Colonic mucosa (tissue), 4 donors: ENCODE results near the gene NIT1. TPM values are rescaled to one million over a fixed set of nuclear protein-coding genes. Genes with fewer than 3 reads are reported as not detected.
"Not testable (repeated sequence)": the region's sequence is repeated elsewhere in the genome, so short reads cannot be mapped to it uniquely, and the experiment has no call there.

Experiments used
- DNase-seq: peaks from one replicate; pipeline ENCODE4 v3.0.0-alpha.2; 2020
- H3K27ac ChIP-seq: fragments of 200-600 bp; one replicate; pipeline ENCODE4 v1.8.0; 2021
- H3K27me3 ChIP-seq: fragments of 200-600 bp; one replicate; pipeline ENCODE4 v1.8.0; 2021
- H3K36me3 ChIP-seq: fragments of 200-600 bp; one replicate; pipeline ENCODE4 v1.8.0; 2021
- H3K4me1 ChIP-seq: fragments of 200-600 bp; one replicate; pipeline ENCODE4 v1.8.0; 2021; ENCODE audit warnings: mild to moderate bottlenecking
- H3K4me3 ChIP-seq: fragments of 200-600 bp; one replicate; pipeline ENCODE4 v1.8.0; 2021
- H3K9ac ChIP-seq, 2 donors: one replicate each; pipeline ENCODE4 v1.7.0; 2013; ENCODE audit warnings: control low read depth in 2 of 2, low read depth in 2 of 2, low read length in 2 of 2
- H3K9me3 ChIP-seq: fragments of 200-600 bp; one replicate; pipeline ENCODE4 v1.8.0; 2021
- intact Hi-C: fragments of 100-400 bp; cut with DNase I; formaldehyde crosslinking; loops from one replicate; pipeline ENCODE4 v1.14.1; 2022
- total RNA-seq, 2 donors: library from RNA; stranded (reverse); fragmentation: NEBNext Ultra II Directional in 1 of 2; extraction: Animal tissue kit (Norgen Biotek cat#: 25700) in 1 of 2; gene quantifications; one replicate each; pipeline ENCODE4 v1.2.1, GENCODE V29; 2021
- TF ChIP-seq, protein P1 (sequence below): fragments of 200-600 bp; IDR thresholded peaks from one replicate; pipeline ENCODE4 v1.8.0; 2022; ENCODE audit warnings: antibody characterized with exemption, mild to moderate bottlenecking
- donor health status: healthy.
- donor health status: DM: no; HTN: no; CAD: no.
- donor health status: DM: no; HTN: no; CAD: no.

Gene NIT1
- total RNA-seq, 2 donors from 2014 or later = 58.8 to 84.4 TPM

DNA sequence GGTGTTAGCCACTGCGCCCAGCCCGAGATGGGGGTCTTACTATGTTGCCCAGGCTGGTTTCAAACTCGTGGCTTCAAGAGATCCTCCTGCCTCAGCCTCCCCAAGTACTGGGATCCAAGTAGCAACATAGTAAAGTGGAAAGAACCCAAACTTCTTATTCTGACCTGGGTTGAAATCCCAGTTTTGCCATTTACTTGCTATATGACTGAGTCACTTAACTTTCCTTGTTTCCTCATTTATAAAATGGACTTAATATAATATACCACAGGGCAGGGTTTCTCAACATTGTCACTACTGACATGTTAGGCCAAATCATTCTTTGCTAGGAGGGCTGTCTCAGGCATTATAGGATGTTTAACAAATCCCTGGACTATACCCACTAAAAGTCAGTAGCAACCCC lies 6.8 kb upstream of the NIT1 start:
- Histone ChIP-seq H3K4me3 (no peak overlapping the region), H3K27me3 (no peaks in the 10 kb centered on the region), H3K36me3 (no peaks in the 10 kb centered on the region), H3K27ac (no peak overlapping the region), H3K4me1 (peaks cover under 1% of the 10 kb centered on the region), H3K9me3 (no peaks in the 10 kb centered on the region), H3K9ac (no peak overlapping the region)
- intact Hi-C loops = no loop called here
- DNase-seq = no peak
- TF ChIP-seq, protein P1, sequence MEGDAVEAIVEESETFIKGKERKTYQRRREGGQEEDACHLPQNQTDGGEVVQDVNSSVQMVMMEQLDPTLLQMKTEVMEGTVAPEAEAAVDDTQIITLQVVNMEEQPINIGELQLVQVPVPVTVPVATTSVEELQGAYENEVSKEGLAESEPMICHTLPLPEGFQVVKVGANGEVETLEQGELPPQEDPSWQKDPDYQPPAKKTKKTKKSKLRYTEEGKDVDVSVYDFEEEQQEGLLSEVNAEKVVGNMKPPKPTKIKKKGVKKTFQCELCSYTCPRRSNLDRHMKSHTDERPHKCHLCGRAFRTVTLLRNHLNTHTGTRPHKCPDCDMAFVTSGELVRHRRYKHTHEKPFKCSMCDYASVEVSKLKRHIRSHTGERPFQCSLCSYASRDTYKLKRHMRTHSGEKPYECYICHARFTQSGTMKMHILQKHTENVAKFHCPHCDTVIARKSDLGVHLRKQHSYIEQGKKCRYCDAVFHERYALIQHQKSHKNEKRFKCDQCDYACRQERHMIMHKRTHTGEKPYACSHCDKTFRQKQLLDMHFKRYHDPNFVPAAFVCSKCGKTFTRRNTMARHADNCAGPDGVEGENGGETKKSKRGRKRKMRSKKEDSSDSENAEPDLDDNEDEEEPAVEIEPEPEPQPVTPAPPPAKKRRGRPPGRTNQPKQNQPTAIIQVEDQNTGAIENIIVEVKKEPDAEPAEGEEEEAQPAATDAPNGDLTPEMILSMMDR = no peak

DNA sequence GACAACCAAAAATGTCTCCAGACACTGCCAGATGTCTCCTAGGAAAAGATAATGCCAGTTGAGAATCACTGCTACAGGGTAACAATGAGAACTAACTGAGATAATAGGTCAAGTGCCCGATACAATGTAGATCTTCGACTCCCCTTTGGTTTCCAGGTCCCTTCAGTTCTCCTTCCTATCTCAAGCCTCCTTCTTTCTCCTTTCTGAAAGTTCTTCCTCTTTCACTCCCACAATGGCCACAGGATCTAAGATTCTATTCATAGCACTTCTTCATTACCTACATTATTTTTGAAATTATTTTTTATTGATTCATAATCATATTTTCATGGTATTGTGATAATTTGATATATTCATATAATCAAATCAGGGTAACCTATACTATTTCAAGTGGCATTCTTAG lies 6.4 kb upstream of the NIT1 start:
- H3K4me1 ChIP-seq = peaks cover 4% of the 10 kb centered on the region
- no peak overlapping the region for H3K27ac ChIP-seq
- no peaks in the 10 kb centered on the region for H3K36me3 ChIP-seq
- DNase-seq = no peak
- H3K27me3 ChIP-seq = no peaks in the 10 kb centered on the region
- TF ChIP-seq, protein P1 = no peak
- H3K4me3 ChIP-seq = no peak overlapping the region
- no peaks in the 10 kb centered on the region for H3K9me3 ChIP-seq
- intact Hi-C loops = no loop called here
- H3K9ac ChIP-seq = no peak overlapping the region

DNA sequence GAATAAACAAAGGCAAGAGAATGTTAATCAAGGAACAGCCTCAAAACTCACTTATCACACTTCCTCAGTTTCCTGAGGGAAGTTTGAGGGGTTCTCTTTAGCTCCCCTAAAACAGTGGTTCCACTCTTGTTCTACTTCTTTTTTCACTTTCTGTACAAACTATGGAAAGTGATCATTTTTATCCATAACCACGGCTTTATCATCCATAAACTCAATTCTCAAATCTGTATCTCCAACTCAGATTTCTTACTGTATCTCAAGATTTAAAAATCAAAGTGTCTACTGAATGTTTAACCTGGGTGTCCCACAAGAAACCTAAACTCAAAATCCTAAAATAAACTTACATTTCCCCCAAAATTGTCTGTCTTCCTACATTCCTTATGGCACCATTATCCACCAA lies 4.0 kb upstream of the NIT1 start:
- intact Hi-C loops = no loop called here
- no peaks in the 10 kb centered on the region for H3K9me3 ChIP-seq
- no peak overlapping the region for H3K9ac ChIP-seq
- no peak for DNase-seq
- TF ChIP-seq, protein P1 = no peak
- H3K4me1 ChIP-seq = peaks cover 11% of the 10 kb centered on the region
- H3K27ac ChIP-seq = no peak overlapping the region
- H3K36me3 ChIP-seq = no peaks in the 10 kb centered on the region
- no peaks in the 10 kb centered on the region for H3K27me3 ChIP-seq
- H3K4me3 ChIP-seq = no peak overlapping the region

DNA sequence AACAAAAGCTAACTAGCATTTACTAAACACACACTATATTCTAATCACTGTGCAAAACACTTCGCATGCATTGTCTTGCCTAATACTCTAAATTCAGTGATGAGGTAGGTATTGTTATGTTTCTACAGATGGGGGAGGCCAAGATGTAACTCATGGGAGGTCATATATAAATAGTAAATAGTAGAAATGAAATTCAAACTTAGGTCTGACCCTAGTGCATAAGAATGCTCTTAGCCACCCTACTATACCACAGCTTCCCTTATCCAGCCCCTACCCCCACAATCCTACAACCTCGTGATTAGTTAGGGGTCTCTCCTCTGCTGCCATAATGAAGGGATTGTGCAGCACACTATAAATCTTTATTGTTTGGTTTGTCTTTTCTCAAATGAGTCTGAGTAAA lies 3.3 kb upstream of the NIT1 start:
- TF ChIP-seq, protein P1 = no peak
- H3K27me3 ChIP-seq = no peaks in the 10 kb centered on the region
- intact Hi-C loops = no loop called here
- H3K4me1 ChIP-seq = peaks cover 11% of the 10 kb centered on the region
- H3K9ac ChIP-seq = no peak overlapping the region
- DNase-seq = no peak
- H3K4me3 ChIP-seq = no peak overlapping the region
- H3K27ac ChIP-seq = no peak overlapping the region
- no peaks in the 10 kb centered on the region for H3K9me3 ChIP-seq
- no peaks in the 10 kb centered on the region for H3K36me3 ChIP-seq

DNA sequence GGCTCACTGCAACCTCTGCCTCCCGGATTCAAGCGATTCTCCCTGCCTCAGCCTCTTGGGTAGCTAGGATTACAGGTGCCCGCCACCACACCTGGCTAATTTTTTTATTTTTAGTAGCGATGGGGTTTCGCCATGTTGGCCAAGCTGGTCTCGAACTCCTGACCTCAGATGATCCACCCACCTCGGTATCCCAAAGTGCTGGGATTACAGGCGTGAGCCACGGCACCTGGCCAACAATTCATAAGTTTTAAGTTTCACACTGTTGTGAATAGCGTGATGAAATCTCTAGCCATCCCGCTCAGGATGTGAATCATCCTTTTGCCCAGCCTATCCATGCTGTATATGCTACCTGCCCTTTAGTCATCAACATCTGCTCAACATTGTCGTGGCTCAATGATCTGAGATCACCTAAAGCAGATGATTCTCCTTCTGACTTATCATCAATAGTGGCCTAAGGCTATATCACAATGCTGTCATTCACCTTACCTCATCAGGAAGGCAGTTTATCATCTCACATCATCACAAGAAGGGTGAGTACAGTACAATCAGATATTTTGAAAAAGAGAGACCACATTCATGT lies 2.7 kb upstream of the NIT1 start:
- no peak overlapping the region for H3K27ac ChIP-seq
- TF ChIP-seq, protein P1 = no peak
- no peaks in the 10 kb centered on the region for H3K9me3 ChIP-seq
- peaks cover 11% of the 10 kb centered on the region for H3K4me1 ChIP-seq
- no peak overlapping the region for H3K4me3 ChIP-seq
- intact Hi-C loops = no loop called here
- DNase-seq = no peak
- no peak overlapping the region for H3K9ac ChIP-seq
- no peaks in the 10 kb centered on the region for H3K27me3 ChIP-seq
- H3K36me3 ChIP-seq = no peaks in the 10 kb centered on the region

DNA sequence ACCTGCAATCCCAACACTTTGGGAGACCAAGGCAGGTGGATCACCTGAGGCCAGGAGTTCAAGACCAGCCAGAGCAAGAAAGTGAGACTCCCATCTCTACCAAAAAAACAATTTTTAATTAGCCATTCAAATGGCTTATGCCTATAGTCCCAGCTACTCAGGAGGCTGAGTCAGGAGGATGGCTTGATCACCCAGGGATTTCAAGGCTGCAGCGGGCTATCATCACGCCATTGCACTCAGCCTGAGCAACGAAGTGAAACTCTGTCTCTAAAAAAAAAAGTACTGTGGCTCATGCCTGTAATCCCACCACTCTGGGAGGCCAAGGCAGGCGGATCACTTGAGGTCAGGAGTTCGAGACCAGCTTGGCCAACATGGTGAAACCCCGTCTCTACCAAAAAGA lies 1.9 kb upstream of the NIT1 start:
- H3K36me3 ChIP-seq, H3K9ac ChIP-seq, H3K4me3 ChIP-seq, H3K27me3 ChIP-seq, DNase-seq, H3K9me3 ChIP-seq, intact Hi-C loops, H3K27ac ChIP-seq: not testable (repeated sequence)
- peaks cover 11% of the 10 kb centered on the region for H3K4me1 ChIP-seq
